Stimulated activated naive CD8-positive, alpha-beta T cell treated with anti-CD3 and anti-CD28 coated beads, Interleukin-15, amount 100 ng/mL, for 72 hours (primary cell): Measurements from ENCODE around the gene LRP1-AS.
A peak's percentile ranks its signal among the peaks of the same experiment; 100 is the strongest.

Source experiments
- ATAC-seq: fragments of 150-1000 bp; cut with Tn5 transposase; 2 replicates; pipeline ENCODE4 v1.10.0; 2021; ENCODE audit warnings: mild to moderate bottlenecking, moderate library complexity
- DNase-seq, 2 donors: peaks; one replicate each; pipeline ENCODE4 v3.0.0; 2021 to 2022
- H3K27ac Mint-ChIP-seq, 2 donors: one replicate each; pipeline ENCODE4 v1.8.0; 2022; ENCODE audit warnings: mild to moderate bottlenecking in 2 of 2, mixed read lengths in 2 of 2, moderate library complexity in 2 of 2
- H3K27me3 Mint-ChIP-seq: one replicate; pipeline ENCODE4 v1.8.0; 2022; ENCODE audit warnings: mixed read lengths
- H3K4me1 Mint-ChIP-seq: one replicate; pipeline ENCODE4 v1.8.0; 2022; ENCODE audit warnings: mild to moderate bottlenecking, mixed read lengths
- H3K4me3 Mint-ChIP-seq, 2 donors: one replicate each; pipeline ENCODE4 v1.8.0; 2022; ENCODE audit warnings: mild to moderate bottlenecking in 2 of 2, mixed read lengths in 2 of 2, moderate library complexity in 1 of 2
- H3K9me3 Mint-ChIP-seq, 2 donors: one replicate each; pipeline ENCODE4 v1.8.0; 2022; ENCODE audit warnings: mixed read lengths in 2 of 2

LRP1-AS gene

DNA sequence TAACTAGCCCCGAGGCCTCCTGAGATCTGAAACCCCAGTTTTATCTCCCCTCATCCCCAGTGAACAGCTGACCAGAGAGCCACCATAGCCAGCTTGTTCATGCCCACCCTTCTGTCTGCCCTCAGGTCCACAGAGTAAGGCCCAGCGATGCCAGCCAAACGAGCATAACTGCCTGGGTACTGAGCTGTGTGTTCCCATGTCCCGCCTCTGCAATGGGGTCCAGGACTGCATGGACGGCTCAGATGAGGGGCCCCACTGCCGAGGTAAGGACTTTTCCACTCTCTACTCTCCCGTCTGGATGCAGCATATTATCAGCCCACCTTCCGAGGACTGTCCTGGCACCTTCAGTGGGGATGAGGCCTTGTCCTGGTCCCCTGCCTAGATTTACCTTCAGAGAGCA, 6.2 kb downstream of the LRP1-AS start:
- no peak for DNase-seq
- H3K4me1 Mint-ChIP-seq = peaks cover 12% of the 10 kb centered on the region
- no peaks in the 10 kb centered on the region for H3K27me3 Mint-ChIP-seq
- H3K9me3 Mint-ChIP-seq = no peaks in the 10 kb centered on the region
- H3K27ac Mint-ChIP-seq = peak overlapping the region in 1 of 2 donors; percentile 39
- no peak overlapping the region for H3K4me3 Mint-ChIP-seq
- ATAC-seq = no peak

- Mint-ChIP-seq H3K9me3 (no peaks in the 10 kb centered on the region), H3K27ac (no peak overlapping the region), H3K4me1 (peaks cover 12% of the 10 kb centered on the region), H3K27me3 (no peaks in the 10 kb centered on the region), H3K4me3 (no peak overlapping the region)
- DNase-seq (no peak), ATAC-seq (no peak)
Observed at GRCh38 chr12:57139796-57140649, 7.4 kb downstream of the LRP1-AS start.

DNA sequence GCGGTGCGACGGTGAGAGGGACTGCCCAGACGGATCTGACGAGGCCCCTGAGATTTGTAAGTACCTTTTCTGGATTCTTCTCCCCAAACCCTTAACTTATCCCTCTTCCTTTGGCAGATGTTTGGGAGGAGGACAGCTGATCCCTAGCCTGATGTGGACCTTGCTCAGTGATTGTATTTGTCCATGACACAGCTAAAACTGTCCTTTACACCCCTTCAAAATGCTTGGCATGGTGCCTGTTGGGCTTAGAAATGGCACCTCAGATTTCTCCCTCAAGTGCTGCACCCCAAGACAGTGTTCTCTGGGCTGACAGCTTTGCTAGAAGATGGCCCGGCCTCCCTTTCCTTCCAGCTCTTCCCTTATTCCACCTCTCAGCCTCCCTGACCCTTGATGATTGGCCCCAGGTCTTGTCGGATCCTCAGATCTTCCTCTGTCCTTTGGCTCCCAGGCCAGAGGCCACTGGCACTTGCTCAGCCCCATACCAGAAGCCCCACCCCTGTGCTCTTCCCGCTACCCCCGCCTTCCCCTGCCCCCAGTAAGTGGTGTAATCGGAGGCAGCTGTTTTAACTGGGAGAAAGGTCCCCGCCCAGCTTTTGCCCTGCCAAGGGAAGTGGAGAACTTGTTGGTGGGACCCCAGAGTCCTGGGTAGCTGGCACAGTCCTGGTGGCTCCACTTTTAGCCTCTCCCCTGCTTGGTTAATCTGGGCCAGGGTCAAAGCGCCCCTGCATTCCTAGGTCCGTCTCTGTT, 8.7 kb downstream of the LRP1-AS start:
- Mint-ChIP-seq H3K27me3 (no peaks in the 10 kb centered on the region), H3K4me1 (peaks cover 11% of the 10 kb centered on the region), H3K9me3 (no peaks in the 10 kb centered on the region), H3K4me3 (no peak overlapping the region), H3K27ac (peak overlapping the region in 1 of 2 donors; percentile 12)
- no peak for DNase-seq
- no peak for ATAC-seq

GRCh38 chr12:57135527-57136326, 11.7 kb downstream of the LRP1-AS start:
- Mint-ChIP-seq H3K9me3 (no peaks in the 10 kb centered on the region), H3K27me3 (no peaks in the 10 kb centered on the region), H3K4me3 (no peak overlapping the region), H3K4me1 (peaks cover 9% of the 10 kb centered on the region), H3K27ac (no peak overlapping the region)
- DNase-seq = no peak
- ATAC-seq = no peak

DNA sequence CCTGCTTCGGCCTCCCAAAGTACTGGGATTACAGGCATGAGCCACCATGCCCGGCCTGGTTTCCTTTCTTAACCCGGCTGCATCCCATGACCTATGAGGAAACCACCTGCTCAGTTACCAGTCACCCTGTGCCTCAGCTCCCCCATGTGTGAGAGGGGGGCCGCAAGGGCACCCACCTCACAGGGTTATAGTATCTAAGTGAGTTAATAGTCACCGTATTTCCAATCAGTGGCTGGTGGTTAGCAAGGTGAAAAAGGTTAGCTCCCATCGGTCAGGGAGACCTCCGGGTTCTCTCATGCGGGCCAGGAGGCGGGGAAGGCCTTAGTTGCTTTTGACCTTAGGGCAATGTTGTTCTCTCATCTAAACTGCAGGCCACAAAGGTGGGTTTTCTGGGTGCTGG, 12.5 kb downstream of the LRP1-AS start:
- ATAC-seq = no peak
- no peaks in the 10 kb centered on the region for H3K9me3 Mint-ChIP-seq
- H3K27me3 Mint-ChIP-seq = peaks cover 5% of the 10 kb centered on the region
- no peak overlapping the region for H3K4me3 Mint-ChIP-seq
- peaks cover 10% of the 10 kb centered on the region for H3K4me1 Mint-ChIP-seq
- no peak for DNase-seq
- H3K27ac Mint-ChIP-seq = no peak overlapping the region

DNA sequence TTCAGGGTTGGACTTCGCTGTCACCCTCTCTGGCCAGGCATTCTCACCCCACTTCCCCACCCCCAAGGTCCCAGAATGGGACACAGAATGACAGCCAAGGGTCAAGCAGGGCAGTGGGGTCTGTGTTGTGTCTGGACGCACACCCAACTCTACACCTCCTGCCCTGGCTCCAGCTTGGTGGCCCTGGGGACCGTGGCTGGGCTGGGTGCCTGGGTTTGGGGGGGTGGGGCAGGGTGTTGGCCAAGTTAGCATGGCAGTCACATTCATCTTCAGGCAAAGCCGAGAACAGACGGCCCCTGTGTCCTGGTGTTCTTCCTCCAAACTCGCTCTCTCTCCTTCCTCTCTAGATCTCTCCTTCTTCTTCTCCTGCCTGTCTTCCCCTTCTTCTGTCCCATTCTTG, 13.5 kb downstream of the LRP1-AS start:
- H3K4me1 Mint-ChIP-seq = peaks cover 10% of the 10 kb centered on the region
- no peak overlapping the region for H3K4me3 Mint-ChIP-seq
- no peaks in the 10 kb centered on the region for H3K9me3 Mint-ChIP-seq
- DNase-seq (no peak), ATAC-seq (no peak)
- H3K27ac Mint-ChIP-seq = no peak overlapping the region
- H3K27me3 Mint-ChIP-seq = peaks cover 10% of the 10 kb centered on the region

GRCh38 chr12:57133013-57133569, 14.3 kb downstream of the LRP1-AS start:
- no peak overlapping the region for H3K4me3 Mint-ChIP-seq
- no peak overlapping the region for H3K27ac Mint-ChIP-seq
- H3K27me3 Mint-ChIP-seq = peaks cover 10% of the 10 kb centered on the region
- ATAC-seq (no peak), DNase-seq (no peak)
- peaks cover 10% of the 10 kb centered on the region for H3K4me1 Mint-ChIP-seq
- no peaks in the 10 kb centered on the region for H3K9me3 Mint-ChIP-seq

GRCh38 chr12:57131896-57132744, 15.3 kb downstream of the LRP1-AS start:
- H3K27ac Mint-ChIP-seq = no peak overlapping the region
- H3K4me3 Mint-ChIP-seq = no peak overlapping the region
- no peaks in the 10 kb centered on the region for H3K9me3 Mint-ChIP-seq
- DNase-seq = no peak
- peaks cover 11% of the 10 kb centered on the region for H3K27me3 Mint-ChIP-seq
- ATAC-seq = no peak
- peaks cover 15% of the 10 kb centered on the region for H3K4me1 Mint-ChIP-seq

DNA sequence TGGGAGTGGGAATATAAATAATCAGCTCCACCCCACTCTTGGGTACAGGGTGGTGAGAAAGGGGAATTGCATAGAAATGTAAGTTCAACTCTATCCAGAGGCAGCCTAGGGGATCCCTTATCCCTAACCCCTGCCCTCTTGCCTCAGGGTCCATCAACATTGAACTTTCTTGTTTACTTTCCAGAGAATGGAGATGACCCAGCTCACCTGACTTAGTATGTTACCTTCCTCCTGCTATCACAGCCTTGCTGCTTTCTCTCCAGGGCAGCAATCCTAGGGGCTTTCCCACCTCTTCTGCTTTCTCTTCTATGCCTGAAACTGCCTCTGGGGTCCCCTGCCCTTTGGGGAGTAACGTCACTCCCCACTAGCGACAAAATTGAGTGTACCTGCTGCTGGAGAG, 16.5 kb downstream of the LRP1-AS start:
- ATAC-seq = no peak
- Mint-ChIP-seq H3K27ac (no peak overlapping the region), H3K9me3 (no peaks in the 10 kb centered on the region), H3K4me3 (no peak overlapping the region), H3K4me1 (peaks cover 23% of the 10 kb centered on the region), H3K27me3 (peaks cover 19% of the 10 kb centered on the region)
- no peak for DNase-seq

- DNase-seq (no peak), ATAC-seq (no peak)
- Mint-ChIP-seq H3K27me3 (peaks cover 19% of the 10 kb centered on the region), H3K4me1 (peaks cover 23% of the 10 kb centered on the region), H3K9me3 (no peaks in the 10 kb centered on the region), H3K4me3 (peak overlapping the region; percentile 10 to 34), H3K27ac (no peak overlapping the region)
Observed at GRCh38 chr12:57129889-57130288, 17.5 kb downstream of the LRP1-AS start.

- Mint-ChIP-seq H3K27me3 (peaks cover 19% of the 10 kb centered on the region), H3K9me3 (peaks cover 1 to 3% of the 10 kb centered on the region in 2 donors), H3K4me1 (peaks cover 25% of the 10 kb centered on the region), H3K27ac (no peak overlapping the region), H3K4me3 (peak overlapping the region; percentile 10 to 92)
- DNase-seq (no peak), ATAC-seq (no peak)
Observed at GRCh38 chr12:57129321-57129842, 18.0 kb downstream of the LRP1-AS start.

DNA sequence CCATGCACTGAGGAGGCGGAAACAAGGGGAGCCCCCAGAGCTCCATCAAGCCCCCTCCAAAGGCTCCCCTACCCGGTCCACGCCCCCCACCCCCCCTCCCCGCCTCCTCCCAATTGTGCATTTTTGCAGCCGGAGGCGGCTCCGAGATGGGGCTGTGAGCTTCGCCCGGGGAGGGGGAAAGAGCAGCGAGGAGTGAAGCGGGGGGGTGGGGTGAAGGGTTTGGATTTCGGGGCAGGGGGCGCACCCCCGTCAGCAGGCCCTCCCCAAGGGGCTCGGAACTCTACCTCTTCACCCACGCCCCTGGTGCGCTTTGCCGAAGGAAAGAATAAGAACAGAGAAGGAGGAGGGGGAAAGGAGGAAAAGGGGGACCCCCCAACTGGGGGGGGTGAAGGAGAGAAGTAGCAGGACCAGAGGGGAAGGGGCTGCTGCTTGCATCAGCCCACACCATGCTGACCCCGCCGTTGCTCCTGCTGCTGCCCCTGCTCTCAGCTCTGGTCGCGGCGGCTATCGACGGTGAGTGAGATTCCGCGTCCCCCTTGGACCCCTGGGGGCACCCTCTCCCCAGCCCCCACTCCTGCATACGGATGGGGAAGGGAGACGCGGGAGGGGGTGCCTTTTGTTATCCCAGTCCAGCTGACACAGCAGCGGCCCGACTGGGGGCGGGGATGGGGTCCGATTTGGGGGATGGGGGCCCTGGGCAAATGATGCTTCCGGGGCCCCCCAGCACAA, 18.7 kb downstream of the LRP1-AS start:
- peaks cover 19% of the 10 kb centered on the region for H3K27me3 Mint-ChIP-seq
- H3K9me3 Mint-ChIP-seq = peaks cover 8 to 10% of the 10 kb centered on the region in 2 donors
- peak overlapping the region; percentile 86 to 92 for H3K4me3 Mint-ChIP-seq
- H3K4me1 Mint-ChIP-seq = peaks cover 28% of the 10 kb centered on the region
- no peak overlapping the region for H3K27ac Mint-ChIP-seq
- ATAC-seq (peak; percentile 27), DNase-seq (no peak)

- peaks cover 28% of the 10 kb centered on the region for H3K4me1 Mint-ChIP-seq
- ATAC-seq (peak; percentile 72), DNase-seq (peak; percentile 56 to 71)
- peak within 1 kb of the TSS; percentile 59 to 76 for H3K27ac Mint-ChIP-seq
- H3K27me3 Mint-ChIP-seq = peaks cover 19% of the 10 kb centered on the region
- peak within 1 kb of the TSS; percentile 86 to 92 for H3K4me3 Mint-ChIP-seq
- peaks cover 12 to 15% of the 10 kb centered on the region in 2 donors for H3K9me3 Mint-ChIP-seq
Observed at GRCh38 chr12:57127726-57128518, 19.5 kb downstream of the LRP1-AS start, which contains the start of gene LRP1. Gene LRP1 (plus strand): TSS chr12:57128483. CDS start chr12:57128965, 482 bp downstream.
